Inferior parietal cortex (tissue), 1 donor: ENCODE measurements around the gene COL6A6.

Experiments used
- DNase-seq: peaks from one replicate; pipeline ENCODE4 v3.0.0-alpha.2; 2016; ENCODE audit errors: extremely low spot score

Gene COL6A6

GRCh38 chr3:130516645-130517512 lies at the start of gene COL6A6:
Gene COL6A6 (plus strand): TSS chr3:130517177. CDS start chr3:130560365, 43,188 bp downstream.
- no peak for DNase-seq

GRCh38 chr3:130468311-130468710 lies 48.7 kb upstream of the COL6A6 start:
- no peak for DNase-seq

GRCh38 chr3:130470126-130470525 lies 46.9 kb upstream of the COL6A6 start:
- no peak for DNase-seq

- no peak for DNase-seq
Observed at GRCh38 chr3:130473416-130473815, 43.6 kb upstream of the COL6A6 start.

GRCh38 chr3:130480736-130481135 lies 36.2 kb upstream of the COL6A6 start:
- no peak for DNase-seq

- no peak for DNase-seq
Observed at GRCh38 chr3:130488288-130488687, 28.7 kb upstream of the COL6A6 start.

GRCh38 chr3:130488769-130489450 lies 28.1 kb upstream of the COL6A6 start:
- DNase-seq, result no peak

GRCh38 chr3:130490241-130490640 lies 26.7 kb upstream of the COL6A6 start:
- no peak for DNase-seq

- DNase-seq, result no peak
Observed at GRCh38 chr3:130491431-130491830, 25.5 kb upstream of the COL6A6 start.

- DNase-seq, result no peak
Observed at GRCh38 chr3:130504701-130505100, 12.3 kb upstream of the COL6A6 start.

GRCh38 chr3:130506031-130506430 lies 10.9 kb upstream of the COL6A6 start:
- no peak for DNase-seq

- DNase-seq, result no peak
Observed at GRCh38 chr3:130507746-130508145, 9.2 kb upstream of the COL6A6 start.

GRCh38 chr3:130509008-130509407 lies 8.0 kb upstream of the COL6A6 start:
- DNase-seq, result no peak

- DNase-seq, result no peak
Observed at GRCh38 chr3:130514681-130515080, 2.3 kb upstream of the COL6A6 start.

GRCh38 chr3:130515755-130516154 lies 1.2 kb upstream of the COL6A6 start:
- DNase-seq, result no peak

- no peak for DNase-seq
Observed at GRCh38 chr3:130517602-130518001, 625 bp downstream of the COL6A6 start.

- DNase-seq, result no peak
Observed at GRCh38 chr3:130519754-130520153, 2.8 kb downstream of the COL6A6 start.

GRCh38 chr3:130522399-130522798 lies 5.4 kb downstream of the COL6A6 start:
- no peak for DNase-seq

- no peak for DNase-seq
Observed at GRCh38 chr3:130527426-130527825, 10.4 kb downstream of the COL6A6 start.

GRCh38 chr3:130528120-130528519 lies 11.1 kb downstream of the COL6A6 start:
- DNase-seq, result no peak

- no peak for DNase-seq
Observed at GRCh38 chr3:130529486-130530215, 12.7 kb downstream of the COL6A6 start.

- no peak for DNase-seq
Observed at GRCh38 chr3:130533247-130533646, 16.3 kb downstream of the COL6A6 start.
